HEK293 (cell line): ENCODE measurements around the gene DDX55.

ENCODE experiments used
- CTCF ChIA-PET: fragments of 350-600 bp; formaldehyde crosslinking; extraction: SDS; loops from one replicate; lab custom pipeline; 2021; ENCODE audit warnings: antibody characterized with exemption; lab: Yijun Ruan, JAX
- POLR2A ChIA-PET: fragments of 300-600 bp; formaldehyde crosslinking; extraction: SDS; loops from one replicate; lab custom pipeline; 2020; ENCODE audit warnings: antibody characterized with exemption, inconsistent platforms; lab: Yijun Ruan, JAX
- H3K27ac ChIP-seq: fragments of 200-500 bp; sonication (Bioruptor generic); 2 replicates; pipeline ENCODE4 v1.5.1; 2014; ENCODE audit warnings: low read depth, low read length, control low read depth, inconsistent platforms; ENCODE audit errors: extremely low read depth
- H3K36me3 ChIP-seq, 2 experiments: fragments of 200-500 bp in 1 of 2; sonication (Bioruptor generic) in 1 of 2; 1 replicate in 1 of 2; 2 replicates in 1 of 2; pipeline ENCODE4 v1.5.1; 2014 to 2017; ENCODE audit warnings: inconsistent platforms in 2 of 2, low read length in 2 of 2; ENCODE audit not compliant: control insufficient read depth in 2 of 2, insufficient read depth in 1 of 2
- H3K4me1 ChIP-seq: fragments of 200-500 bp; sonication (Bioruptor generic); 2 replicates; pipeline ENCODE4 v1.5.1; 2014; ENCODE audit warnings: mild to moderate bottlenecking, low read length, inconsistent platforms; ENCODE audit not compliant: control insufficient read depth, insufficient read depth
- H3K4me3 ChIP-seq: 2 replicates; pipeline ENCODE4 v1.5.1; 2011; ENCODE audit warnings: low read depth, mild to moderate bottlenecking, control low read depth, low read length, moderate library complexity
- H3K9me3 ChIP-seq: fragments of 200-500 bp; sonication (Bioruptor generic); 2 replicates; pipeline ENCODE4 v1.5.1; 2014; ENCODE audit warnings: low read depth, low read length, inconsistent platforms; ENCODE audit not compliant: control insufficient read depth, insufficient read depth
- EGR2 ChIP-seq: fragments of 450-650 bp; formaldehyde crosslinking; IDR thresholded peaks from 2 replicates; pipeline ENCODE4 v1.5.1; 2016; ENCODE audit warnings: low read depth, missing biosample characterization, missing genetic modification characterization
- GFI1B ChIP-seq: fragments of 450-650 bp; formaldehyde crosslinking; IDR thresholded peaks from 2 replicates; pipeline ENCODE4 v1.5.1; 2016; ENCODE audit warnings: missing biosample characterization, missing genetic modification characterization
- GLI2 ChIP-seq: fragments of 450-650 bp; formaldehyde crosslinking; IDR thresholded peaks from 2 replicates; pipeline ENCODE4; 2017; ENCODE audit warnings: missing biosample characterization, missing genetic modification characterization, low read depth, borderline replicate concordance
- KLF8 ChIP-seq: fragments of 450-650 bp; formaldehyde crosslinking; IDR thresholded peaks from 2 replicates; pipeline ENCODE4 v1.5.1; 2016; ENCODE audit warnings: missing biosample characterization, missing genetic modification characterization
- MZF1 ChIP-seq: fragments of 450-650 bp; formaldehyde crosslinking; IDR thresholded peaks from 2 replicates; pipeline ENCODE4 v1.5.1; 2017; ENCODE audit warnings: missing biosample characterization, missing genetic modification characterization, borderline replicate concordance
- OSR2 ChIP-seq: fragments of 450-650 bp; formaldehyde crosslinking; IDR thresholded peaks from 2 replicates; pipeline ENCODE4 v1.5.1; 2016; ENCODE audit warnings: missing biosample characterization, missing genetic modification characterization
- PRDM1 ChIP-seq: fragments of 450-650 bp; formaldehyde crosslinking; IDR thresholded peaks from 2 replicates; pipeline ENCODE4; 2016; ENCODE audit warnings: missing biosample characterization, missing genetic modification characterization
- ZBTB10 ChIP-seq: fragments of 450-650 bp; formaldehyde crosslinking; IDR thresholded peaks from 2 replicates; pipeline ENCODE4 v1.5.1; 2016; ENCODE audit warnings: missing biosample characterization, missing genetic modification characterization
- ZBTB8A ChIP-seq: fragments of 450-650 bp; formaldehyde crosslinking; IDR thresholded peaks from 2 replicates; pipeline ENCODE4 v1.5.1; 2016; ENCODE audit warnings: missing biosample characterization, missing genetic modification characterization
- ZEB2 ChIP-seq: fragments of 450-650 bp; formaldehyde crosslinking; IDR thresholded peaks from 2 replicates; pipeline ENCODE4 v1.5.1; 2016; ENCODE audit warnings: missing biosample characterization, missing genetic modification characterization
- ZNF112 ChIP-seq: fragments of 450-650 bp; formaldehyde crosslinking; IDR thresholded peaks from 2 replicates; pipeline ENCODE4 v1.5.0; 2017; ENCODE audit warnings: missing biosample characterization, missing genetic modification characterization
- ZNF2 ChIP-seq: fragments of 450-650 bp; formaldehyde crosslinking; IDR thresholded peaks from 2 replicates; pipeline ENCODE4 v1.5.1; 2016; ENCODE audit warnings: missing biosample characterization, missing genetic modification characterization
- ZNF274 ChIP-seq, 2 experiments: fragments of 200-500 bp in 1 of 2; fragments of 450-650 bp in 1 of 2; sonication (Bioruptor generic) in 1 of 2; formaldehyde crosslinking in 1 of 2; IDR thresholded peaks; 2 replicates each; pipeline versions ENCODE4 v1.5.1 to v1.6.1; 2014 to 2016; ENCODE audit warnings: borderline replicate concordance in 1 of 2, inconsistent platforms in 1 of 2, low read length in 1 of 2, missing biosample characterization in 1 of 2, missing genetic modification characterization in 1 of 2
- ZNF302 ChIP-seq: fragments of 450-650 bp; formaldehyde crosslinking; IDR thresholded peaks from 2 replicates; pipeline ENCODE4 v1.5.1; 2016; ENCODE audit warnings: missing biosample characterization, missing genetic modification characterization, low read depth
- ZNF341 ChIP-seq: fragments of 450-650 bp; formaldehyde crosslinking; IDR thresholded peaks from 2 replicates; pipeline ENCODE4; 2016; ENCODE audit warnings: low read depth, missing biosample characterization, missing genetic modification characterization
- ZNF366 ChIP-seq: fragments of 450-650 bp; formaldehyde crosslinking; conservative IDR thresholded peaks from 2 replicates; pipeline ENCODE4 v1.5.1; 2016; ENCODE audit warnings: missing biosample characterization, missing genetic modification characterization
- ZNF514 ChIP-seq: fragments of 450-650 bp; formaldehyde crosslinking; IDR thresholded peaks from 2 replicates; pipeline ENCODE4 v1.5.1; 2016; ENCODE audit warnings: missing biosample characterization, missing genetic modification characterization
- ZNF544 ChIP-seq: fragments of 450-650 bp; formaldehyde crosslinking; IDR thresholded peaks from 2 replicates; pipeline ENCODE4 v1.5.0; 2017; ENCODE audit warnings: missing biosample characterization, missing genetic modification characterization
- ZNF596 ChIP-seq: fragments of 450-650 bp; IDR thresholded peaks from 2 replicates; pipeline ENCODE4 v1.5.0; 2018; ENCODE audit warnings: missing biosample characterization, mild to moderate bottlenecking, missing genetic modification characterization, moderate library complexity
- ZNF664 ChIP-seq: fragments of 450-650 bp; formaldehyde crosslinking; IDR thresholded peaks from 2 replicates; pipeline ENCODE4 v1.5.1; 2016; ENCODE audit warnings: missing biosample characterization, missing genetic modification characterization
- ZNF830 ChIP-seq: fragments of 450-650 bp; IDR thresholded peaks from 2 replicates; pipeline ENCODE4 v1.5.0; 2018; ENCODE audit warnings: missing biosample characterization, missing genetic modification characterization, low read depth, mild to moderate bottlenecking, moderate library complexity
- ZSCAN18 ChIP-seq: fragments of 450-650 bp; formaldehyde crosslinking; IDR thresholded peaks from 2 replicates; pipeline ENCODE4 v1.5.1; 2016; ENCODE audit warnings: missing biosample characterization, missing genetic modification characterization
- ZXDB ChIP-seq: fragments of 450-650 bp; formaldehyde crosslinking; IDR thresholded peaks from 2 replicates; pipeline ENCODE4 v1.5.1; 2016; ENCODE audit warnings: missing biosample characterization, missing genetic modification characterization
- TF ChIP-seq, protein P1 (sequence below): fragments of 450-650 bp; formaldehyde crosslinking; IDR thresholded peaks from 2 replicates; pipeline ENCODE4 v1.5.1; 2017; ENCODE audit warnings: missing biosample characterization, missing genetic modification characterization
- TF ChIP-seq, protein P2 (sequence below): fragments of 450-650 bp; formaldehyde crosslinking; optimal IDR thresholded peaks from 2 replicates; pipeline ENCODE3; 2016; ENCODE audit warnings: missing biosample characterization, mild to moderate bottlenecking, missing genetic modification characterization

DDX55 gene

DNA sequence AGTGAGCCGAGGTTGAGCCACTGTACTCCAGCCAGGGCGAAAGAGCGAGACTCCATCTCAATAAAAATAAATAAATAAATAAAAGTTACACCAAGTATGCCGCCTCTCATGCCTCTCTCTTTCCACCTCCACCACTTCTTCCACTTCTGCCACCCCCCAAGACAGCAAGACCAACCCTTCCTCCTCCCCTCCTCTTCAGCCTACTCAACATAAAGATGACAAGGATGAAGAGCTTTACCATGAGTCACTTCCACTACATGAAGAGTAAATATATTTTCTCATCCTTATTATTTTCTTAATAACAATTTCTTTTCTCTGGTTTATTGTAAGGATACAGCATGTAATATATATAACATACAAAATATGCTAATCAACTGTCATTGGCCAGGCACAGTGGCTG is 21.1 kb upstream of the DDX55 start:
- Histone ChIP-seq H3K36me3 (peaks cover 0 to 3% of the 10 kb centered on the region in 2 experiments; a peak in 2 of 3 replicates), H3K4me3 (no peak overlapping the region), H3K9me3 (no peaks in the 10 kb centered on the region), H3K4me1 (0 out of 2 replicates have a peak, but pooled peaks cover 3% of the 10 kb centered on the region), H3K27ac (no peak overlapping the region)
- ChIA-PET CTCF (interaction anchor here (0.6 to 1.4 kb wide), 6 partner anchors 48 to 1511 kb away, joined by 3 to 5 read pairs (median 3); partner anchors contain the start of gene RILPL1), POLR2A (no interaction called here)
- TF ChIP-seq ZNF596 (no peak), ZSCAN18 (no peak), EGR2 (peak; percentile 58; the same call in 1 of the 2 replicates), ZNF664 (tag by site-specific recombination) (peak; percentile 73), ZEB2 (tag by site-specific recombination) (no peak)

- H3K27ac ChIP-seq, result peak overlapping the region; percentile 49; the same call in 1 of the 2 replicates
- H3K36me3 ChIP-seq, result peaks cover 95 to 97% of the 10 kb centered on the region in 2 experiments
- POLR2A ChIA-PET, result interaction anchor here (2.8 kb wide), 1 partner anchor 11 kb away, joined by 14 read pairs; the partner anchor contains the start of gene DDX55
- TF ChIP-seq ZNF112 (no peak), OSR2 (peak; percentile 27; the same call in 1 of the 2 replicates), PRDM1 (tag by site-specific recombination) (0 out of 2 replicates have a peak, but pooled peaks have one; percentile 16), ZXDB (tag by site-specific recombination) (0 out of 2 replicates have a peak, but pooled peaks have one; percentile 31)
- TF ChIP-seq, all 188 proteins: peak for 3
- Histone ChIP-seq H3K4me3 (no peak overlapping the region), H3K9me3 (no peaks in the 10 kb centered on the region), H3K4me1 (no peaks in the 10 kb centered on the region)
- CTCF ChIA-PET, result no interaction called here
Observed at GRCh38 chr12:123591702-123592481, 10.0 kb upstream of the DDX55 start.

- peaks cover 73 to 78% of the 10 kb centered on the region in 2 experiments for H3K36me3 ChIP-seq
- CTCF ChIA-PET, result interaction anchor here (1.4 kb wide), 1 partner anchor 8 kb away, joined by 4 read pairs; no protein-coding TSS in a partner anchor
- POLR2A ChIA-PET, result no interaction called here
- TF ChIP-seq ZNF514 (tag by site-specific recombination) (no peak), ZNF2 (tag by site-specific recombination) (no peak), GLI2 (no peak), ZNF302 (no peak), MZF1 (tag by site-specific recombination) (no peak), GFI1B (tag by site-specific recombination) (no peak), ZNF274 (IDR thresholded peaks at IDR 0.05; ENCODE audit: low read length) (no peak), ZNF274 (tag by site-specific recombination; IDR thresholded peaks at IDR 0.05; ENCODE audit: borderline replicate concordance) (no peak), ZNF544 (tag by site-specific recombination) (no peak), ZNF366 (tag by site-specific recombination) (no peak), ZBTB8A (tag by site-specific recombination) (no peak), ZNF830 (tag by site-specific recombination) (no peak), ZNF341 (no peak), ZBTB10 (tag by site-specific recombination) (no peak), KLF8 (no peak)
- TF ChIP-seq, protein P1, sequence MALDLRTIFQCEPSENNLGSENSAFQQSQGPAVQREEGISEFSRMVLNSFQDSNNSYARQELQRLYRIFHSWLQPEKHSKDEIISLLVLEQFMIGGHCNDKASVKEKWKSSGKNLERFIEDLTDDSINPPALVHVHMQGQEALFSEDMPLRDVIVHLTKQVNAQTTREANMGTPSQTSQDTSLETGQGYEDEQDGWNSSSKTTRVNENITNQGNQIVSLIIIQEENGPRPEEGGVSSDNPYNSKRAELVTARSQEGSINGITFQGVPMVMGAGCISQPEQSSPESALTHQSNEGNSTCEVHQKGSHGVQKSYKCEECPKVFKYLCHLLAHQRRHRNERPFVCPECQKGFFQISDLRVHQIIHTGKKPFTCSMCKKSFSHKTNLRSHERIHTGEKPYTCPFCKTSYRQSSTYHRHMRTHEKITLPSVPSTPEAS (tag by site-specific recombination), result no peak
- TF ChIP-seq, protein P2, sequence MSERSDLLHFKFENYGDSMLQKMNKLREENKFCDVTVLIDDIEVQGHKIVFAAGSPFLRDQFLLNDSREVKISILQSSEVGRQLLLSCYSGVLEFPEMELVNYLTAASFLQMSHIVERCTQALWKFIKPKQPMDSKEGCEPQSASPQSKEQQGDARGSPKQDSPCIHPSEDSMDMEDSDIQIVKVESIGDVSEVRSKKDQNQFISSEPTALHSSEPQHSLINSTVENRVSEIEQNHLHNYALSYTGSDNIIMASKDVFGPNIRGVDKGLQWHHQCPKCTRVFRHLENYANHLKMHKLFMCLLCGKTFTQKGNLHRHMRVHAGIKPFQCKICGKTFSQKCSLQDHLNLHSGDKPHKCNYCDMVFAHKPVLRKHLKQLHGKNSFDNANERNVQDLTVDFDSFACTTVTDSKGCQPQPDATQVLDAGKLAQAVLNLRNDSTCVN, result no peak
Observed at GRCh38 chr12:123595729-123596128, 6.2 kb upstream of the DDX55 start.

More at GRCh38 chr12:123595729-123596128, 6.2 kb upstream of the DDX55 start:
- H3K9me3 ChIP-seq, result no peaks in the 10 kb centered on the region
- H3K27ac ChIP-seq, result no peak overlapping the region
- H3K4me1 ChIP-seq, result no peaks in the 10 kb centered on the region
- H3K4me3 ChIP-seq, result no peak overlapping the region
